Lower leg skin (tissue), 4 donors: ENCODE measurements around the gene TTC17. TPM values are rescaled to one million over a fixed set of nuclear protein-coding genes. Genes with fewer than 3 reads are reported as not detected.

Experiments
- DNase-seq, 2 donors: peaks; one replicate each; pipeline ENCODE4 v3.0.0-alpha.2; 2019; ENCODE audit warnings: low spot score in 2 of 2
- H3K4me3 ChIP-seq: fragments of 200-600 bp; sonication (generic); 2 replicates; pipeline ENCODE4 v1.5.1; 2017; ENCODE audit warnings: mild to moderate bottlenecking, low read depth; ENCODE audit not compliant: poor library complexity, severe bottlenecking
- POLR2A ChIP-seq, 2 donors: fragments of 450-650 bp; IDR thresholded peaks; one replicate each; pipeline ENCODE4 v1.6.1; 2016 to 2017; ENCODE audit warnings: antibody characterized with exemption in 2 of 2, mild to moderate bottlenecking in 1 of 2, moderate library complexity in 1 of 2
- WGBS, 2 donors: methylation state at CpG; one replicate each; pipeline ENCODE4 v1.1.5; 2018; 5-methylcytosine and 5-hydroxymethylcytosine counted together
- intact Hi-C: fragments of 100-400 bp; cut with DNase I; formaldehyde crosslinking; loops from one replicate; pipeline ENCODE4 v1.15.0; 2023; ENCODE audit warnings: low total_unique reads
- total RNA-seq, 4 donors: library from RNA; depleted of rRNA; stranded (reverse); fragments of >200 nt; gene quantifications; one replicate each; pipeline ENCODE4 v1.1.0, GENCODE V29; 2016
- TF ChIP-seq, protein P1 (sequence below), 3 donors: fragments of 450-650 bp; IDR thresholded peaks; one replicate each; pipeline ENCODE4 v1.5.1; 2016; ENCODE audit warnings: antibody characterized with exemption in 3 of 3, mild to moderate bottlenecking in 3 of 3, moderate library complexity in 2 of 3

Gene TTC17
- total RNA-seq, 4 donors from 2014 or later: 62.6 to 71.4 (median 68.4) TPM

DNA sequence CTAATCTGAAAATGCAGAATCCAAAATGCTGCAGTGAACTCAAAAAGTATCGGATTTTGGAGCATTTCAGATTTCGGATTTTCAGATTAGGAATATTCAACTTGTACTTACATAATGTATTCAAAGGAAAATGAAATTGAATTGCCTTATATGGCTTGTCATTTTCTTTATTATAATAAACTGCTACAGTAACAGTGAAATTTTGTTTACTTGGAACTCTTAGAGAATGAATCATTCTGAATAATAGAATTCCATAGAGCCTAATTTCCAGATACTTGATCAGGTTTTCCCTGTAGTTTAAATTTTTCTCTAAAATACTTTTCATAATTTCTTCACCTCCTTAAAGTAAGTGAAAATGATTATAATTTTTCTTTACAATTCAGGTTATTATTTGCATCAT lies 17.3 kb downstream of the TTC17 start:
- 92 to 96% methylated on average over 2 of the region's 2 CpGs for WGBS, 2 donors
- no peak for DNase-seq
- TF ChIP-seq, protein P1, sequence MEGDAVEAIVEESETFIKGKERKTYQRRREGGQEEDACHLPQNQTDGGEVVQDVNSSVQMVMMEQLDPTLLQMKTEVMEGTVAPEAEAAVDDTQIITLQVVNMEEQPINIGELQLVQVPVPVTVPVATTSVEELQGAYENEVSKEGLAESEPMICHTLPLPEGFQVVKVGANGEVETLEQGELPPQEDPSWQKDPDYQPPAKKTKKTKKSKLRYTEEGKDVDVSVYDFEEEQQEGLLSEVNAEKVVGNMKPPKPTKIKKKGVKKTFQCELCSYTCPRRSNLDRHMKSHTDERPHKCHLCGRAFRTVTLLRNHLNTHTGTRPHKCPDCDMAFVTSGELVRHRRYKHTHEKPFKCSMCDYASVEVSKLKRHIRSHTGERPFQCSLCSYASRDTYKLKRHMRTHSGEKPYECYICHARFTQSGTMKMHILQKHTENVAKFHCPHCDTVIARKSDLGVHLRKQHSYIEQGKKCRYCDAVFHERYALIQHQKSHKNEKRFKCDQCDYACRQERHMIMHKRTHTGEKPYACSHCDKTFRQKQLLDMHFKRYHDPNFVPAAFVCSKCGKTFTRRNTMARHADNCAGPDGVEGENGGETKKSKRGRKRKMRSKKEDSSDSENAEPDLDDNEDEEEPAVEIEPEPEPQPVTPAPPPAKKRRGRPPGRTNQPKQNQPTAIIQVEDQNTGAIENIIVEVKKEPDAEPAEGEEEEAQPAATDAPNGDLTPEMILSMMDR (IDR thresholded peaks at IDR 0.05): no peak
- TF ChIP-seq POLR2A (IDR thresholded peaks at IDR 0.05): no peak
- no peak overlapping the region for H3K4me3 ChIP-seq
- intact Hi-C loops: no loop called here

DNA sequence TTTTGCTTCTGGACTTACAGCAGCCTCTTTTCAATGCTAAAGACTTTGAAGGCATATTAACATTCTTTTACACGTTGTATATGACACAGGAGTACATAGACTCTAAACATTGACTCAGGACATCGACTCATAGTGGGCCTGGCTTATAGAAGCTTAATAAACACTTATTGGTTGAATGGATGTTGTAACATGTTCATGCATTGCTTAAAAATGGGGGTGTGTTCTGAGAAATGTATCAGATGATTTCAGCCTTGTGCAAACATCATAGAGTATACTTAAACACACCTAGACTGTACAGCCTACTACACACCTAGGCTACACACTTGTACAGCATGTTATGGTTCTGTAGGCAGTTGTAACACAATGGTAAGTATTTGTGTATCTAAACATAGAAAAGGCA lies 17.9 kb downstream of the TTC17 start:
- intact Hi-C loops: no loop called here
- TF ChIP-seq, protein P1 (IDR thresholded peaks at IDR 0.05): no peak
- no peak for TF ChIP-seq POLR2A (IDR thresholded peaks at IDR 0.05)
- no peak overlapping the region for H3K4me3 ChIP-seq
- DNase-seq: no peak
- WGBS, 2 donors: 64 to 74% methylated on average over 2 of the region's 2 CpGs

DNA sequence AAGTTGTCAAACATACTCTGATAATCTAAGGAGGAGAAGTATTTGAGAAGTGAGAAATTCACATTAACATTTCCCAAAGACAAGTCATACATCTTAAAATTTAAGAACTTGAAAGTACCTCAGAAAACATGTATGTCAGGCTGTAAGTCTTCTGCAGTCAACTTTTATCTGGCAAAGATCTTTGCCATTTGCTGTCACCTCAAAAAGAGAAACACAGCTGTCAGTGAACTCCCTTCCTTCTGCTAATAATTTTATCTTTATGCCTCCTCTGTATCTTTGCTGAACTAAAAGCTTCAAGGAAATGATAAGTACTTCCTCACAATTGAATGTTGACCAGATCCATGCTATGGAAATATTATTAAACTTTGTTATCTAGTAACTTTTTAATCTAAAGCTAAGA lies 18.7 kb downstream of the TTC17 start:
- TF ChIP-seq, protein P1 (IDR thresholded peaks at IDR 0.05): no peak
- no peak for TF ChIP-seq POLR2A (IDR thresholded peaks at IDR 0.05)
- no peak overlapping the region for H3K4me3 ChIP-seq
- no peak for DNase-seq
- intact Hi-C loops: no loop called here

DNA sequence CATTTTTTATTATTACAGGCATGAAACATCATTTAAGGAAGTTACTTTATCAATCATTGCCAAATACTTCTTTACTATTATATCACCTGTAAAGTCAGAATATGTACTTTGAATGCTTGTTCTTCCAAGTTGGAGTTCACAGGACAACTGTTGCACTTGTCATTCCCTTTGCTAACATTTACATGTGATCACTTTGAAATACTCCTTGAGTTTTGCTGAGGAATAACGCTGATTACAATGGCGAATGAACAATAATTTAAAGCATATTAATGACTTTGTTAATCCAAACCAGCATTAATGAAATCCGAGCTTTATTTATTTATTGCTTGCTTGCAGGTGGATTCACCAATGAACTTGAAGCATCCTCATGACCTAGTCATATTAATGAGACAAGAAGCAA lies 20.2 kb downstream of the TTC17 start:
- TF ChIP-seq POLR2A (IDR thresholded peaks at IDR 0.05): no peak
- TF ChIP-seq, protein P1 (IDR thresholded peaks at IDR 0.05): no peak
- DNase-seq: no peak
- intact Hi-C loops: no loop called here
- WGBS, 2 donors: 91 to 94% methylated on average over 3 of the region's 3 CpGs
- no peak overlapping the region for H3K4me3 ChIP-seq

DNA sequence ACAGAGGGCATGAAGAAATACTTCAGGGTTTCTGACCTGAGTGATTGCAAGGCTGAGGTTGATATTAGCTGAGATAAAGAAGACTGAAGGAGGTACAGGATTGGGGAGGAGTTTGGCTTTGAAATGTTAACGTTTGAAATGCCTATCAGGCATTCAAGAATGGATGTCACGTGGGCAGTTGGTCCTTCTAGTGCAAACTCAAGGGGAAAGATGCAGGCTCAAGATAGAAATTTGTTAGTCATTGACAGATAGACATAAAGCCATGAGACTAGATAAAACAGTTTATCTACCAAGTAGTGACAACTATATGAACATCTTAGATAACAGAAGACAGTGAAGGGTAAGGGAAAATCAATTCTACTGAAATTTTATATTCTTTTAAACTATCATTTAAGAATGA lies 23.1 kb downstream of the TTC17 start:
- H3K4me3 ChIP-seq: no peak overlapping the region
- intact Hi-C loops: no loop called here
- DNase-seq: no peak
- TF ChIP-seq POLR2A (IDR thresholded peaks at IDR 0.05): no peak
- TF ChIP-seq, protein P1 (IDR thresholded peaks at IDR 0.05): no peak
- WGBS, 2 donors: 43 to 48% methylated on average over 2 of the region's 2 CpGs

DNA sequence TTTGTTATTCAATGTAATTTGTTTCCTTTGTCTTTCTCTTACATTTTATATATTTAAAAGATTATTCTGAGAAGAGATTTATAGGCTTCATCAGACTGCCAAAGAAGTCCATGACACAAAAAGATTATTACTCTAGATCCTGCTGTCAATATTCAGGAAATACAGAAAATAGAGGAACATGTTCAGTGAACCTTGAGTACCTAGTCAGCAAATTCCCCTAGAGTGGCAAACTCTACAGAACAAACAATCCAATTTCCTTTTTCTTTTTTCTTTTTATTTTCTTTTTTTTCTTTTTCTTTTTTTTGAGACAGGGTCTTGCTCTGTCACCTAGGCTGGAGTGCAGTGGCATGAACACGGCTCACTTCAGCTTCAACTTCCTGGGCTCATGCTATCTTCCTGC lies 23.9 kb downstream of the TTC17 start:
- WGBS, 2 donors: 91 to 100% methylated on average over 1 of the region's 1 CpG
- TF ChIP-seq, protein P1 (IDR thresholded peaks at IDR 0.05): no peak
- TF ChIP-seq POLR2A (IDR thresholded peaks at IDR 0.05): no peak
- no peak overlapping the region for H3K4me3 ChIP-seq
- no peak for DNase-seq
- intact Hi-C loops: no loop called here
